Measurements from ENCODE around the gene SPDYE2B.
"Not testable (repeated sequence)": the region's sequence is repeated elsewhere in the genome, so short reads cannot be mapped to it uniquely, and the experiment has no call there.

- TF ChIP-seq CTCF (IDR thresholded peaks at IDR 0.05; ENCODE audit: insufficient read depth, low read depth, low read length); EZH2 (IDR thresholded peaks at IDR 0.05; ENCODE audit: insufficient read depth, low read length): not testable (repeated sequence)
Measured at GRCh38 chr7:102630622-102631021, 19.5 kb upstream of the SPDYE2B start.

Measured in astrocyte (in vitro differentiated cells and primary cell).